SU-DHL-6 (cell line): ENCODE results near the gene SKI.

Source experiments
- H2AFZ ChIP-seq: fragments of 200-600 bp; sonication (generic); 2 replicates; pipeline ENCODE4 v1.6.1; 2014; ENCODE audit warnings: low read depth, mild to moderate bottlenecking, moderate library complexity, mixed read lengths, antibody characterized with exemption, low read length; ENCODE audit not compliant: severe bottlenecking
- H3F3A ChIP-seq: fragments of 200-600 bp; shearing (Covaris generic); 2 replicates; pipeline ENCODE4 v1.6.0; 2016; ENCODE audit warnings: antibody characterized with exemption, mild to moderate bottlenecking; ENCODE audit not compliant: insufficient read depth
- H3K27ac ChIP-seq: fragments of 200-600 bp; sonication (generic); 2 replicates; pipeline ENCODE4 v1.5.1; 2016; ENCODE audit warnings: low read depth, mild to moderate bottlenecking, low read length, moderate library complexity, mixed read lengths
- H3K27me3 ChIP-seq: fragments of 200-600 bp; sonication (generic), shearing (Covaris generic); 2 replicates; pipeline ENCODE4 v1.6.0; 2014; ENCODE audit warnings: mild to moderate bottlenecking, low read length
- H3K36me3 ChIP-seq: fragments of 200-600 bp; sonication (generic); 2 replicates; pipeline ENCODE4 v1.6.1; 2014; ENCODE audit warnings: mild to moderate bottlenecking, low read length, mixed read lengths
- H3K4me2 ChIP-seq: fragments of 300-600, 200-600 bp; shearing (Covaris generic), sonication (generic); 2 replicates; pipeline ENCODE4 v1.6.0; 2014; ENCODE audit warnings: low read length, low read depth, mild to moderate bottlenecking; ENCODE audit not compliant: poor library complexity, severe bottlenecking
- H3K4me3 ChIP-seq: fragments of 200-600 bp; sonication (generic); 2 replicates; pipeline ENCODE4 v1.5.1; 2014; ENCODE audit warnings: antibody characterized with exemption, low read length, mild to moderate bottlenecking, mixed read lengths; ENCODE audit not compliant: insufficient read depth, poor library complexity, severe bottlenecking
- H3K79me2 ChIP-seq: fragments of 200-600 bp; sonication (generic); 2 replicates; pipeline ENCODE4 v1.6.1; 2014; ENCODE audit warnings: mild to moderate bottlenecking, low read length, moderate library complexity; ENCODE audit not compliant: insufficient read depth
- H3K9ac ChIP-seq: fragments of 200-600 bp; sonication (generic); 2 replicates; pipeline ENCODE4 v1.7.0; 2014; ENCODE audit warnings: mild to moderate bottlenecking, low read length
- H3K9me2 ChIP-seq: fragments of 200-600 bp; sonication (generic); replicated peaks from 2 replicates; pipeline ENCODE4 v1.6.1; 2014; ENCODE audit warnings: low read length; ENCODE audit not compliant: insufficient read depth
- H3K9me3 ChIP-seq: fragments of 200-600 bp; sonication (generic); 2 replicates; pipeline ENCODE4 v1.6.1; 2014; ENCODE audit warnings: low read length, mixed read lengths; ENCODE audit not compliant: insufficient read depth
- H4K20me1 ChIP-seq: fragments of 200-600 bp; sonication (generic); 2 replicates; pipeline ENCODE4 v1.6.1; 2014; ENCODE audit warnings: low read depth, mild to moderate bottlenecking, antibody characterized with exemption, low read length, moderate library complexity, mixed read lengths
- EZH2phosphoT487 ChIP-seq: fragments of 200-600 bp; sonication (generic), shearing (Covaris generic); conservative IDR thresholded peaks from 2 replicates; pipeline ENCODE4 v1.6.1; 2018; ENCODE audit warnings: mild to moderate bottlenecking, antibody characterized with exemption, low read length, moderate library complexity, mixed read lengths
- TF ChIP-seq, protein P1 (sequence below): fragments of 200-600 bp; sonication (generic); IDR thresholded peaks from one replicate; pipeline ENCODE4 v1.5.1; 2017; ENCODE audit warnings: antibody characterized with exemption, mild to moderate bottlenecking, low read length, moderate library complexity; ENCODE audit not compliant: insufficient read depth, poor library complexity, severe bottlenecking

The SKI gene

GRCh38 chr1:2185880-2186855, 42.0 kb upstream of the SKI start:
- H3K9me3 ChIP-seq, result no peaks in the 10 kb centered on the region
- no peaks in the 10 kb centered on the region for H3K79me2 ChIP-seq
- H3K36me3 ChIP-seq, result no peaks in the 10 kb centered on the region
- H3K9me2 ChIP-seq, result no peaks in the 10 kb centered on the region
- no peak overlapping the region for H2AFZ ChIP-seq
- no peaks in the 10 kb centered on the region for H3K27me3 ChIP-seq
- no peak overlapping the region for H3K27ac ChIP-seq
- no peak overlapping the region for H3K9ac ChIP-seq
- no peaks in the 10 kb centered on the region for H3F3A ChIP-seq
- TF ChIP-seq EZH2phosphoT487, result no peak
- TF ChIP-seq, protein P1, sequence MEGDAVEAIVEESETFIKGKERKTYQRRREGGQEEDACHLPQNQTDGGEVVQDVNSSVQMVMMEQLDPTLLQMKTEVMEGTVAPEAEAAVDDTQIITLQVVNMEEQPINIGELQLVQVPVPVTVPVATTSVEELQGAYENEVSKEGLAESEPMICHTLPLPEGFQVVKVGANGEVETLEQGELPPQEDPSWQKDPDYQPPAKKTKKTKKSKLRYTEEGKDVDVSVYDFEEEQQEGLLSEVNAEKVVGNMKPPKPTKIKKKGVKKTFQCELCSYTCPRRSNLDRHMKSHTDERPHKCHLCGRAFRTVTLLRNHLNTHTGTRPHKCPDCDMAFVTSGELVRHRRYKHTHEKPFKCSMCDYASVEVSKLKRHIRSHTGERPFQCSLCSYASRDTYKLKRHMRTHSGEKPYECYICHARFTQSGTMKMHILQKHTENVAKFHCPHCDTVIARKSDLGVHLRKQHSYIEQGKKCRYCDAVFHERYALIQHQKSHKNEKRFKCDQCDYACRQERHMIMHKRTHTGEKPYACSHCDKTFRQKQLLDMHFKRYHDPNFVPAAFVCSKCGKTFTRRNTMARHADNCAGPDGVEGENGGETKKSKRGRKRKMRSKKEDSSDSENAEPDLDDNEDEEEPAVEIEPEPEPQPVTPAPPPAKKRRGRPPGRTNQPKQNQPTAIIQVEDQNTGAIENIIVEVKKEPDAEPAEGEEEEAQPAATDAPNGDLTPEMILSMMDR, result no peak
- H3K4me2 ChIP-seq, result no peak overlapping the region
- H3K4me3 ChIP-seq, result no peak overlapping the region
- no peaks in the 10 kb centered on the region for H4K20me1 ChIP-seq

GRCh38 chr1:2186901-2187300, 41.2 kb upstream of the SKI start:
- TF ChIP-seq, protein P1, result no peak
- TF ChIP-seq EZH2phosphoT487, result no peak
- no peaks in the 10 kb centered on the region for H3F3A ChIP-seq
- no peaks in the 10 kb centered on the region for H3K9me3 ChIP-seq
- no peaks in the 10 kb centered on the region for H3K79me2 ChIP-seq
- no peak overlapping the region for H3K4me2 ChIP-seq
- H3K9me2 ChIP-seq, result no peaks in the 10 kb centered on the region
- no peak overlapping the region for H3K4me3 ChIP-seq
- no peaks in the 10 kb centered on the region for H3K36me3 ChIP-seq
- H3K27me3 ChIP-seq, result no peaks in the 10 kb centered on the region
- no peak overlapping the region for H2AFZ ChIP-seq
- no peak overlapping the region for H3K9ac ChIP-seq
- no peak overlapping the region for H3K27ac ChIP-seq
- no peaks in the 10 kb centered on the region for H4K20me1 ChIP-seq

- no peaks in the 10 kb centered on the region for H3K9me3 ChIP-seq
- H3F3A ChIP-seq, result no peaks in the 10 kb centered on the region
- no peaks in the 10 kb centered on the region for H4K20me1 ChIP-seq
- H3K36me3 ChIP-seq, result no peaks in the 10 kb centered on the region
- H2AFZ ChIP-seq, result no peak overlapping the region
- no peaks in the 10 kb centered on the region for H3K27me3 ChIP-seq
- H3K27ac ChIP-seq, result no peak overlapping the region
- H3K4me2 ChIP-seq, result no peak overlapping the region
- no peaks in the 10 kb centered on the region for H3K79me2 ChIP-seq
- TF ChIP-seq EZH2phosphoT487, result no peak
- TF ChIP-seq, protein P1, result no peak
- H3K9ac ChIP-seq, result no peak overlapping the region
- no peak overlapping the region for H3K4me3 ChIP-seq
- no peaks in the 10 kb centered on the region for H3K9me2 ChIP-seq
These were observed 40.5 kb upstream of the SKI start for GRCh38 chr1:2187619-2188018.
